ENCODE results near the gene DCTN3.

DCTN3 gene

GRCh38 chr9:34662526-34663302 lies 42.4 kb upstream of the DCTN3 start, which contains the start of gene CCL27:
CCL27 (minus strand) TSS chr9:34662657; CDS start chr9:34662633, 24 bp downstream.
- no peak for DNase-seq (ENCODE audit: low read depth, low spot score)
- H3K4me3 ChIP-seq (ENCODE audit: low read depth, low read length), result no peak within 1 kb of the TSS
- TF ChIP-seq CTCF (IDR thresholded peaks at IDR 0.05; ENCODE audit: low read depth, low read length), result no peak
- in situ Hi-C loops (cut with HindIII; ENCODE audit: low sequenced_read_pairs), result no loop called here

GRCh38 chr9:34659592-34660253 lies 39.4 kb upstream of the DCTN3 start:
- no peak overlapping the region for H3K4me3 ChIP-seq (ENCODE audit: low read depth, low read length)
- no peak for TF ChIP-seq CTCF (IDR thresholded peaks at IDR 0.05; ENCODE audit: low read depth, low read length)
- in situ Hi-C loops (cut with HindIII; ENCODE audit: low sequenced_read_pairs), result no loop called here
- no peak for DNase-seq (ENCODE audit: low read depth, low spot score)

GRCh38 chr9:34658461-34658860 lies 38.2 kb upstream of the DCTN3 start:
- TF ChIP-seq CTCF (IDR thresholded peaks at IDR 0.05; ENCODE audit: low read depth, low read length), result no peak
- H3K4me3 ChIP-seq (ENCODE audit: low read depth, low read length), result no peak overlapping the region
- DNase-seq (ENCODE audit: low read depth, low spot score), result no peak
- in situ Hi-C loops (cut with HindIII; ENCODE audit: low sequenced_read_pairs), result no loop called here

DNA sequence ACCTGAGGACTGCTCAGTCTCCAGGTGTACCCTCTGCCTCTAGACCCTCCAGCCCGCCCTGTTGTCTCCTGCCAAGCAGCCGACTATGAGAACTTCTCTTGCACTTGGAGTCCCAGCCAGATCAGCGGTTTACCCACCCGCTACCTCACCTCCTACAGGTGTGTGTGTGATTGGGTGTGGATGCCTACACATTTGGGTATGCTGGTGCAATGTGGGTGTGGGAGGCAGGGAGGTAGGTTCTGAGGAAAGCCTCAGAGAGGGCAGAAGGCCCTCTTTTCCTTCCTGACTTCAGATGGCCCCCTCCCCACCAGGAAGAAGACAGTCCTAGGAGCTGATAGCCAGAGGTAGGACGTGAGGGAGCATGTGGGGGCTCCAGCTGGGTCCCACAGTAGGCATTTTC lies 36.7 kb upstream of the DCTN3 start:
- no peak for TF ChIP-seq CTCF (IDR thresholded peaks at IDR 0.05; ENCODE audit: low read depth, low read length)
- H3K4me3 ChIP-seq (ENCODE audit: low read depth, low read length), result no peak overlapping the region
- in situ Hi-C loops (cut with HindIII; ENCODE audit: low sequenced_read_pairs), result no loop called here
- DNase-seq (ENCODE audit: low read depth, low spot score), result no peak

- in situ Hi-C loops (cut with HindIII; ENCODE audit: low sequenced_read_pairs), result no loop called here
- no peak for DNase-seq (ENCODE audit: low read depth, low spot score)
- no peak for TF ChIP-seq CTCF (IDR thresholded peaks at IDR 0.05; ENCODE audit: low read depth, low read length)
- no peak overlapping the region for H3K4me3 ChIP-seq (ENCODE audit: low read depth, low read length)
Observed at GRCh38 chr9:34655394-34655793, 35.1 kb upstream of the DCTN3 start.

DNA sequence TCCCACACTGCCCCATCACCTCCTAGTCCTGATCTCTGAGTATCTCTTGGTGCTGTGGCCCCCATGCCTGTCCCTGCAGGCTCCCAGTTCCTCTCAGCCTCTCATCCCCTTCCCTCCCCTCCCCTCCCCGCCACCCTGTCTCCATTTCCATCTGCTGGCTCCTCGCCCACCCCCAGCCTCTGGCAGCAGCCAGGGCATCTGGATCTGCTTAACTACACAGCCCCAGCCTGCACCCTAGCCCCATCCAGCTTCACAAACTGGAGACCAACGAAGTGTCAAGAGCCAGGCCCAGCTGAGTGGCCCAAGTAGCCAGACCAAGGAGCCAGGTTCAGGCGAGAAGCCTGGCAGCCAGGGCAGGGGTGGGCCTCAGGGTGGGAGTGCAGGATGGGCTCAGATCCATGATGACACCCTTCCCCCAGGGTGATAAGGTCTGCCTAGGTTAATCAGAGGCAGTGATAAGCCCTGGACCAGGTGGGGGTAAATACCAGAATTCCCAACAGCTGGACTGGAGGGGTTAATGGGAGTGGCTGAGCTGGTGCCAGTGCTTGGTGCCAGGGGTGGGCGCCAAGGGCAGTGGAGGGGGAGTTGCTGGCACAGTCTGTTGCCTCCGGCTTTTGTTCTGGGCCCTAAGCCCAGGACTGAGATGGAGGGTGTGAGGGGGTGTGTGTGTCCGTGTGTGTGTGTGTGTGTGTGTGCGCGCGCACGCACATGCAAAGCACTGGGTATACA lies 34.2 kb upstream of the DCTN3 start:
- H3K4me3 ChIP-seq (ENCODE audit: low read depth, low read length), result no peak overlapping the region

More for the DNA sequence above, 34.2 kb upstream of the DCTN3 start:
- in situ Hi-C loops (cut with HindIII; ENCODE audit: low sequenced_read_pairs), result no loop called here
- no peak for TF ChIP-seq CTCF (IDR thresholded peaks at IDR 0.05; ENCODE audit: low read depth, low read length)
- peak; percentile 57 for DNase-seq (ENCODE audit: low read depth, low spot score)

All from astrocyte of the spinal cord (primary cell).